HepG2 (cell line): Measurements from ENCODE around the gene CNTF. TPM values are rescaled to one million over a fixed set of nuclear protein-coding genes. Genes with fewer than 3 reads are reported as not detected.

Experiments used
- AFF4 ChIP-seq: sonication (generic); formaldehyde crosslinking; IDR thresholded peaks from 2 replicates; pipeline ENCODE4 v1.4.0; 2020; ENCODE audit warnings: missing genetic modification reagents
- BCL3 ChIP-seq: sonication (generic); formaldehyde crosslinking; IDR thresholded peaks from 2 replicates; pipeline ENCODE4 v1.5.1; 2020; ENCODE audit warnings: mild to moderate bottlenecking, missing genetic modification reagents, moderate library complexity
- BORCS8-MEF2B ChIP-seq: sonication (generic); formaldehyde crosslinking; IDR thresholded peaks from 2 replicates; pipeline ENCODE4 v1.8.0; 2022; ENCODE audit warnings: mild to moderate bottlenecking, missing genetic modification reagents
- DDIT3 ChIP-seq: sonication (generic); formaldehyde crosslinking; IDR thresholded peaks from 2 replicates; pipeline ENCODE4 v1.4.0; 2020; ENCODE audit warnings: mild to moderate bottlenecking, missing genetic modification reagents
- FLYWCH1 ChIP-seq: sonication (generic); formaldehyde crosslinking; IDR thresholded peaks from 2 replicates; pipeline ENCODE4 v1.8.1; 2023; ENCODE audit warnings: mild to moderate bottlenecking, missing genetic modification reagents
- GPN1 ChIP-seq: sonication (generic); formaldehyde crosslinking; IDR thresholded peaks from 2 replicates; pipeline ENCODE4 v1.5.1; 2020; ENCODE audit warnings: missing genetic modification reagents, borderline replicate concordance
- GTF3A ChIP-seq: sonication (generic); formaldehyde crosslinking; conservative IDR thresholded peaks from 2 replicates; pipeline ENCODE4 v1.4.0; 2020; ENCODE audit warnings: mild to moderate bottlenecking, missing genetic modification reagents
- HDAC2 ChIP-seq: sonication (generic); formaldehyde crosslinking; IDR thresholded peaks from 2 replicates; pipeline ENCODE4 v1.4.0; 2020; ENCODE audit warnings: missing genetic modification reagents
- HNRNPH1 ChIP-seq: fragments of 200-400 bp; formaldehyde crosslinking; optimal IDR thresholded peaks from 2 replicates; pipeline ENCODE3; 2017; ENCODE audit warnings: mild to moderate bottlenecking, low read depth, low read length
- RXRA ChIP-seq: sonication (generic); formaldehyde crosslinking; IDR thresholded peaks from 2 replicates; pipeline ENCODE4 v1.5.1; 2020; ENCODE audit warnings: missing genetic modification reagents
- ZBTB37 ChIP-seq: sonication (generic); formaldehyde crosslinking; IDR thresholded peaks from 2 replicates; pipeline ENCODE4 v1.4.0; 2020; ENCODE audit warnings: mild to moderate bottlenecking, missing genetic modification reagents
- ZBTB43 ChIP-seq: sonication (generic); formaldehyde crosslinking; conservative IDR thresholded peaks from 2 replicates; pipeline ENCODE4 v1.4.0; 2020; ENCODE audit warnings: missing genetic modification reagents
- ZBTB46 ChIP-seq: sonication (generic); formaldehyde crosslinking; IDR thresholded peaks from 2 replicates; pipeline ENCODE4 v1.4.0; 2020; ENCODE audit warnings: mild to moderate bottlenecking, missing genetic modification reagents, borderline replicate concordance
- ZBTB7B ChIP-seq: sonication (generic); formaldehyde crosslinking; IDR thresholded peaks from 2 replicates; pipeline ENCODE4 v1.4.0; 2020; ENCODE audit warnings: missing genetic modification reagents
- ZKSCAN1 ChIP-seq: fragments of 150-350 bp; IDR thresholded peaks from 2 replicates; pipeline ENCODE4 v1.6.1; 2014; ENCODE audit warnings: low read length
- ZMAT3 ChIP-seq: sonication (generic); formaldehyde crosslinking; conservative IDR thresholded peaks from 2 replicates; pipeline ENCODE4 v1.7.0; 2021; ENCODE audit warnings: missing genetic modification reagents
- ZNF766 ChIP-seq: sonication (generic); formaldehyde crosslinking; IDR thresholded peaks from 2 replicates; pipeline ENCODE4 v1.5.0; 2020; ENCODE audit warnings: missing genetic modification reagents, borderline replicate concordance
- ZNF850 ChIP-seq: sonication (generic); formaldehyde crosslinking; conservative IDR thresholded peaks from 2 replicates; pipeline ENCODE4 v1.9.0; 2021; ENCODE audit warnings: mild to moderate bottlenecking, missing genetic modification reagents
- polyA plus RNA-seq, 8 experiments: library from polyadenylated mRNA; depleted of rRNA in 3 of 8; stranded (reverse) in 7 of 8; unstranded in 1 of 8; fragments of >200 nt; fragmentation: Illumina TruSeq in 4 of 8; extraction: Trizol in 4 of 8; gene quantifications; 2 replicates each; pipeline versions ENCODE4 v1.2.1 to v1.2.3, GENCODE V29; 2011 to 2016; ENCODE audit warnings: low read depth in 4 of 8, missing spikeins in 1 of 8, mixed read lengths in 1 of 8; ENCODE audit not compliant: insufficient read depth in 1 of 8
- total RNA-seq, 5 experiments: library from RNA; depleted of rRNA; stranded (reverse); fragments of >200 nt; fragmentation: Illumina TruSeq; extraction: Trizol; gene quantifications; 2 replicates each; pipeline ENCODE4 v1.2.3, GENCODE V29; 2016; ENCODE audit warnings: low read depth in 1 of 5

Gene CNTF
- total and polyA plus RNA-seq, 2 of the 13 experiments (the other 11 are each of a cell fraction or from before 2014, with no cell fraction given) = 0.51 to 2.3 TPM

- TF ChIP-seq AFF4 (CRISPR knock-in tag) = peak; percentile 51; the same call in 1 of the 2 replicates
- peak; percentile 54; the same call in 1 of the 2 replicates for TF ChIP-seq BORCS8-MEF2B
- TF ChIP-seq ZKSCAN1 = 0 out of 2 replicates have a peak, but pooled peaks have one; percentile 27
- no peak for TF ChIP-seq ZNF850 (CRISPR knock-in tag)
- TF ChIP-seq ZBTB46 (CRISPR knock-in tag) = no peak
- TF ChIP-seq ZNF766 (CRISPR knock-in tag) = 0 out of 2 replicates have a peak, but pooled peaks have one; percentile 66
- TF ChIP-seq ZBTB7B (CRISPR knock-in tag) = peak; percentile 82
- TF ChIP-seq DDIT3 (CRISPR knock-in tag) = no peak
- TF ChIP-seq FLYWCH1 (CRISPR knock-in tag) = no peak
- no peak for TF ChIP-seq ZBTB37 (CRISPR knock-in tag)
- TF ChIP-seq RXRA = peak; percentile 55; the same call in 1 of the 2 replicates
- peak; percentile 59; the same call in 1 of the 2 replicates for TF ChIP-seq BCL3 (CRISPR knock-in tag)
- TF ChIP-seq ZMAT3 (CRISPR knock-in tag) = no peak
- TF ChIP-seq GPN1 (CRISPR knock-in tag) = no peak
- no peak for TF ChIP-seq GTF3A (CRISPR knock-in tag)
- peak; percentile 68 for TF ChIP-seq HDAC2 (CRISPR knock-in tag)
- 0 out of 2 replicates have a peak, but pooled peaks have one; percentile 35 for TF ChIP-seq ZBTB43 (CRISPR knock-in tag)
- TF ChIP-seq HNRNPH1 = no peak
Observed at GRCh38 chr11:58579192-58580129, 43.0 kb upstream of the CNTF start (continued).
